Left hindlimb (tissue), 1 donor: ENCODE data around the gene SND1.
"Not testable (repeated sequence)": the region's sequence is repeated elsewhere in the genome, so short reads cannot be mapped to it uniquely, and the experiment has no call there.

Source experiments
- DNase-seq: peaks from one replicate; pipeline ENCODE4 v3.0.0-alpha.2; 2018

SND1 gene

DNA sequence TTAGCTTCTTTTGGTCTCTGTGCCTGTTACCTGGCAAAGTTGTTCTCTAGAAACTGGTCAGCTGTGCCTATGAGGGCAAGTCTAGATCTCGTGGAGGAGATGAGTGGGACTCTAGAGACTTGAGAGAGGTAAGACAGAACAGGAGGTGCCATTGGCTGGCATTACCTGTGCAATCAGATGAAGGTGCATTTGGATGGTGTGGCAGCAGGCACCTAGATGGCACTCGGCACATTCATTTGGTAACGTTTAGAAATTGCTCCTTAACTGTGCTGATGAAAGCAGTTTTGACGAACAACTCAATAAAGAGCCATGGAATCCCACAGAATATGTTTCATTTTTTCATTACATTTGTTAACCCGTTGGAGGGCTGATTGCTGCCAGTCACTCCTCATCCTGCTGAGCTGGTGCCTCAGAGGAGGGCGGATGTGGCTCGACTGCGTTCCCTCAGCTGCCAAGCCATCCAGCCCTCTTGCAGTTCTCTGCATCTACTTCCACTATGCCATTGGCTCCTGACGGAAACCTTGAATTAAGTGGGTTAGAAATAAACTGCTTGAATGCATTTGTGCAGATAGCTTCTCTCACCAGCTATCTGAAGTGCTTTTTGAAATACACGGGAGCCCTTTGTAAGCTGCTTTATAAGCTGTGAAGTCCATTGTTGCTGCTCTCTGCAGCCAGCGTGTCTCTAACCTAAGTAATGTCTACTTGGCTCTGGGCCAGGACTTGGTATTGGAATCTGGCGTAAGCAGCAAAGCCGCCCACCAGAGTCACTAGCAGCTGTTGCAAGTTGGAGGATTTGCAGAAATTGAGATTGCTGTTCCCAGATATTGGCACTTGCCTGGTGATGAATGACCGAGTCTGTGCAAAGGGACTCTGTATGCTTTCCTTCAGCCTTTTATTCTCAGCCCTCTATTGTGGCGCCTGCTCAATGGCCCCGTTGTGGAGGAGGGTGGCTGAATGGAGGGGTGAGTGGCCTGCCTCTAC is 291.8 kb downstream of the SND1 start:
- DNase-seq = peak; percentile 71

DNA sequence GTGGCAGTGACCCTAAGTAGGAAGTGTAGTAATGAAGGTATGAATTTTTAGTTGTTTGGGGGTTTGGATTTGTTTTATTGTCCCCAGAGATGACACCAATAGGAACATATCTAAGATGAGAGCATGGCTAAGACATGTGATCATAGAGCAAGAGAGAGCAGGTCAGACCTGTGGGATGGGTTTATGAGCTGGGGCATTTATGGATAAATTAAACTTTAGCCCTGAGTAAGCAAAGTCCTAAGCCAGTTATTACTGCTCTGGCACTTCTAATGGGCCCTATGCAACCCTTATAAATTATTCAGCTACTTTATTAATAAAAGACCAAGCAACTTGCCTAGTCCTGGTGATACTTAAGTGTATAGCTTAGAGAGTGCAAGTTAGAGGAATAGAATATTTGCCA is 294.1 kb downstream of the SND1 start:
- no peak for DNase-seq

DNA sequence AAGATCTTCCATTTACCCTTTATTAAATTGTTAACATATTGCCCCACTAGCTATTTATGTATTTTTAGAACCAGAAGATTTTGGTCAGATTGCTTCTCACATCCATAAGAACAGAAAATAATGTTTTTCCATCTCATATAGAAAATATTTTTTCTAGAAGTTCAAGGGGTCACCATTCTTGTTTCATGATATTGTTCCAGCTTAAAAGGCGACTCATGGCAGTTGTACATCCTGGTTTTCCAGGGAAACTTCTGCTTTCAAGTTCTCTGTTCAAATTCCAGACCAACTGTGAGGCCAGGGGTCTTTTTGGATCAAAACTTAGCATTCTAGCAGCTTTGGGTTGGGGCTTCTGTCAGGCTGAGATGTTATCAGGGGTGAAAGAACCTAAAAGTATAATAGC is 294.9 kb downstream of the SND1 start:
- no peak for DNase-seq

DNA sequence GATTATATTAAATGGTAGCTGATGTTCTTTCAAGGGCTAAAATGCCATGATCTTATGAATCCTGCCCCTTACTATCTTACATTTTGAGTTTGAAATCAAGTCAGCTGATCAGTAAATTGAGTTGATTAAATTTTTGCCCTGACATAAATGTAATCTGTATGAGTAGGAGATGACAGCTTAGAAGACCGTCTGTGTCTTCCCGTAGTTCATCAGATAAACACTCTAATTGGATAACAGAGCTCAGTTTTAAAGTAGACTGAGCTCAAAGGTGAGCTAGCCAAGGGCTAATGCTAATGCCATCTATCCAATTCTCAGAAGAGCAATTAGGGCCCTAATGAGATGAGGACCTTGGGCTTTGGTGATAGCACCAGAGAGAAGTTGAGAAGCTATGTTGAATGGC is 296.3 kb downstream of the SND1 start:
- no peak for DNase-seq

DNA sequence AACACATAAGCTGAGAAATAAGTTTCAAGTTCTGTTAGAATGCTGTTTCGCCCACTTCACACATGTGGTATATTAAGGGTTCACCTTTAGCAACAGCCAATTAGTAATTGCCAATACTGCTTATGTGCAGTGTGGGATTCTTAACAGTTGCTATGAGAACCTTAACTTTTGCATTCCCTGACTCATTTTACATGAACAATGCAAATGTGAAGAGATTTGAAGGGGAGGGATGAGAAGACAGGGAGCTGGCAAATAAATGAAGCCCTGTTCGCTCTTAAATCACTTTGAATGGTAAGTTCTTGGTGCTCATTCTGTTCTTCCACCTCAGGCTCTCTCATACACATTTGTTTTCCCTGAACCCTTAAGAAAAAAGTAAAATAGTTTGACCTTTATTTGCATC is 296.9 kb downstream of the SND1 start:
- DNase-seq = no peak

DNA sequence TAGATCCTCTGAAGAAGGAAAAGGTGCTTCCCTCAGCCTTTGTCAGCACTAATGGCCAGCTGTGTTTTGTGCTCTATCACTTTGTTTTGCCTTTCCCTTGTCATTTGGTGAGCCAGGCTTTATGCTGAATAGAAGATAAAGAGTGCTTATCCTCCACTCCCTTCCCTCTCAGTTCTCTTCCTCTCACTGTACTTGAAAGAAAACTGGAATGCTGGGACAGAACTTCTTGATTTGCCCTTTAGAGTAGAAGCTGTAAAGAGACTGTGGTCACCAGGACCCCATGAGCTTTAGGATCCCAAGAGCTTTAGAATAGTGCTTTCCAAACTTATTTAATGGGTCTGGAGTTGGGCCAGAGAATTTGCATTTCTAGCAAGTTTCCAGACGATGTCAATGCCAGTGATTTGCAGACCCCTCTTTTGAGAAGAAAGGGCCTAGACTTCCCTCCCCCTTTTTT is 297.8 kb downstream of the SND1 start:
- DNase-seq = no peak

DNA sequence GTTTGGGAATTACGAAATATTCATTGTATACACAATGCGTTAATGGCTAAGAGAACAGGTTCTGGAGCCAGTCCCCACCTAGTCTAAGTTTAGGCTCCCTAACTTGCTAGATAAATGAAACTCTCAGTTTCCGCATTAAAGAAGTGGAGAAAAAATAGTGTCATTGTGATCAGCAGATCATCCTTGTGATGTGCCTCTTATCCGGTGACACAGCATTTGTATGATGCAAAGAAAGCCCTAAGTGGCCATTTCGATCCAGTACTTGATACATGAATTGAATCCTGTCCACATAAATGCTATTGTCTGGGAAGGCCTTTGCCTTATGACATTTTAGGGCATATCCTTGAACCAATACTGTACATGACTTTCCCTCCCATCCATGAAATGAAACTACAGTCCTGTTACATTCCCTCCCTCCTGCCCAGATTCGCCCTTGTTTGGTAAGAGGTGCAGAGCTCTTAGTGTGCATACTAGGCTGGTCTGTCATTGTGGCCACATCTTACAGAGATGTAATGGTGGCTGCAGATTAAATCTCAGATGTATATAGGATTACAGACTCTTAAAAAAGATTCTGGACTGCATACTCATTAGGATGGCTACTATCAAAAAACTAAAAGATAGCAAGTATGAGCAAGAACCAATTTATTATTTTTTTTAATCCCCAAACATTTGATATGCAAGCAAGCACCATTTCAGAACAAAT is 298.4 kb downstream of the SND1 start:
- no peak for DNase-seq

DNA sequence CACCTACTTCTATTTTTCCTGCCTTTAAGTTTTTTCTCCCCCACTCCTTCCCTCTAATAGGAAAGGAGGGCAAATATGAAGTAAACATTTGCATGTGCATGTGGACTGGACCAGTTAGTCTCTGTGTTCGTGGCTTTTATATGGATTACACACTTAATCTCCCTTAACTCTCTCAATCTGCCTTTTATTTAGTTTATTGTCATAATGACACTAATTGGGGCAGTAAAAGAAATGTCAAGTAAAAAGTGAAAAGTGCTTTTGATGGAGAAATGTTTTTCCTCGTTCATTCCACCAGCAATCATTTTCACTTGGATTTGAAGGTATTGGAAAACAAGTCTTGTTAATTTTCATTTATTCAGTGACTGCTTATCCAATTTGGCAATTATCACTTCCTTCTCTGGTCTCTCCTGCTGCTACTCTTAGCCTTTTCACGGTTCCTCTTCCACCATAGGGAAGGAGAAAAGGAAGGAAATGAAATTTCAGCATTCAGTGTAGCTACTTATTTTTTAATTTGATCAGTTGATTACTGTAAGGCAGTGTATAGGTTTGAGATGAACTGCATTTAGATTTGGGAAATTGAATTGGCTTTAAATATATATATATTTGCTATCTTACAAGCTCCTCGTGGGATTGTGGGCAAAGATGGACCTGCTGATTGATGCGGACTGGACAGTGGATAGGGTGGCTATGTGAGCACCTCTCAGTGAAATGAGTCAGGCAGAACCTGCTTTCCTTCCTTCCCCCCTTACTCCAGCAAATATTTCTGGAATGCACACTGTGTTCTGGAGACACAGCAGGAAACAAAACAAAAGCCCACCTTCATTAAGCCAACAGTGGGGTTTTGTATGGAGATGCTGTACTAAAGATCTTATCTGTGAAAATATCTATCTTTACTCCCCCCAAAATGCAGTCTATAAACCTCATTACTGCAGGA is 301.7 kb downstream of the SND1 start:
- DNase-seq = no peak

DNA sequence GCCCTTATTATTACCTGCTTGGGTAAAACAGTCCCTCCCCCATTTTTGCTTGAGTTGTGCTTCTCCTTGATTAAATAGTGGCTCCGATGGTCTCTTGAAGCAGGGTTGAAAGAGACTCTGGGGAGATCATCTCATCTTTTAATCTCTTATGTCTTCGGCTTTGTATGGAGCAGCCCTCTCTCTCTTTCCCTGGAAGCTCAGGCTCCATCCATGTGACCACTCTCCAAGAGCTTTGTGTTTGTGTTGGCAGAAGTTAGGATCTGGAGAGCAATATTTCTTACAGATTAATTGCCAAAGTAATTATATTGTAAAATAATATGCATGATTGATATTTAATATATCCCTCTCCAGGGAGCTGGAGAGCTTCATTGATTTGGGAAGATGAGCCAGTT is 302.4 kb downstream of the SND1 start:
- no peak for DNase-seq

DNA sequence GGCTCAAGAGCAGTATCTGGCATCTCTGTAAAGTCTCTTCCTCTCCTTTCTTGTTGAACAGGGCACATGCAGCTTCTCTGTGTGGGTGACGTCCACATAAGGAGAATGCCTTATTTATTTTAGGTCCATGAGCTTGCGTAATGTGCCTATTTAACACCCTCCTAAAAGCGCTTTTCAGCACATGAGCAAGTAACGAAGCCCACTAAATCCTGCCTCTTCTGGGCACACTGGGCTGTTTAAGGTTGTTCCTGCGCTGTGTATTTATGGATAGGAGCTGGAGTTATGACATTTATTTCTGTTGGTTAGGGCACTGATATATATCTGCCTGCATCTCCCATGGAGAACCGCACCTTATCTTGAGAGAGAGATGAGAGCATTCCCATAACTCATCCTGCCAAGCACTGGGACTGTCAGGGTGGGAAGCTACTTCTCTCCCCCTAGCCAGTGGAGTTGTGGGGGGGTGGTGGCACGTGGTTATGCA is 303.1 kb downstream of the SND1 start:
- no peak for DNase-seq

DNA sequence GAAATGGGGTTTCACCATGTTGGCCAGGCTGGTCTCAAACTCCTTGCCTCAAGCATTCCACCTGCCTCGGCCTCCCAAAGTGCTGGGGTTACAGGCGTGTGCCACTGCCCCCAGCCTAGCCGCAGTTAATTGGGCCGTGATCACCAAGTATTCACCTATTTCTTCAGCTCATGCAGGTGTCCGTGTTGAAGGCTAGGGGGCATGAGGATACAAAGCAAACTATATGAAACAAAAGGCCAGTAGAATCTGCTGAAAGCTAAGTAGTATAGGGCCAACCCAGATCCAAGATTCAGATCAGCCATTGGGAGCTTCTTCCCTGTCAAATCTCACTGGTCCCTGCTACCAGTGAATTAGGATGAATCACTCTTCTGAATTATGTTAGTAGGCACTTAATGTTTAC is 305.9 kb downstream of the SND1 start:
- no peak for DNase-seq

DNA sequence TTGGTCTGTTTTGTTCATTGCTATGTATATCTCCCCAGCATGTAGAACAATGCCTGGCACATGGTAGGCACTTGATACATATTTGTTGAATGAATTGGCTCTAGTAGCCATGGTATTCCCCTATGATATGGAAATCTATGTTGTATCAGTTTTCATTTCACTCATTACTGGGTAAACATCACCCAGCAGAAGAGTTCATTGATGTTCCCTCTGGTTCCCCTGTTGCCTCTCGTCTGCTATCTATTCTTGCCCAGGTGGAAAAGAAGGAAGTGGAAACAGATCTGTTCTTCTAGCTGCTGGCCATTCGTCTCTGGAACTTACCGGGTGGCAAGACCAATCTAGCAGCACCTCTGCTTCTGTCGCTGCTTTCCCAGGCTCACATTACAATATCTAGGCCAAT is 307.8 kb downstream of the SND1 start:
- DNase-seq = no peak

DNA sequence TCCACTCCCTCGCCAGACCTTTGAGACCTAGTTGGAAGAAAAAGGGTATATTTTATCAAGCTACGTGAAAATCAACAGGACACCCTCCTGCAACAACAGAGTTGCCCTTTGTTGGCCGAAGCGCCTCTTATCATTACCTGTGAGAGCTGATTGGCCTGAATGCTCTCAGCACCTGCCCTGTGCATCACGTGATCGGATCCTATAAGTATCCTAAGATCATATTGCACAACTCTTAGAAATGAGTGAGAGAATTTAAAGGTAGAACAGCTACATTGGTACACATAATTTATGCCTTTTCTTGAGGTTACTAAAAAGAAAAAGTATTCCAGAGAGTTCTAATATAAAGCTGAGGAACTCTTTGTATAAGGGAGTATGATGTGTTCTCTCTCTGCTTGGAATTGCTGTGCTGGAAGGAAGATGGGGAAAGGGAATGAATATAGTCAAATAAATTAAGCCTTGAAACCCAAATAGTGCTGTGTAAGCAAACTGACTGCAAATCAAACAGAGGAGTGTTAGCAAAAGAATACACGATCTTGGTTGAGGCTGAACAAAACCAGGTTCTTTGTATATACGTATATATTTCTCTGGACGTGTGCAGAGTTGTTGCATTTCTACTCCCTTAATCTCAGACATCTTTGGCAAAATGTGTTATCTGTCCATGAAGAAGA is 309.9 kb downstream of the SND1 start:
- DNase-seq = no peak

DNA sequence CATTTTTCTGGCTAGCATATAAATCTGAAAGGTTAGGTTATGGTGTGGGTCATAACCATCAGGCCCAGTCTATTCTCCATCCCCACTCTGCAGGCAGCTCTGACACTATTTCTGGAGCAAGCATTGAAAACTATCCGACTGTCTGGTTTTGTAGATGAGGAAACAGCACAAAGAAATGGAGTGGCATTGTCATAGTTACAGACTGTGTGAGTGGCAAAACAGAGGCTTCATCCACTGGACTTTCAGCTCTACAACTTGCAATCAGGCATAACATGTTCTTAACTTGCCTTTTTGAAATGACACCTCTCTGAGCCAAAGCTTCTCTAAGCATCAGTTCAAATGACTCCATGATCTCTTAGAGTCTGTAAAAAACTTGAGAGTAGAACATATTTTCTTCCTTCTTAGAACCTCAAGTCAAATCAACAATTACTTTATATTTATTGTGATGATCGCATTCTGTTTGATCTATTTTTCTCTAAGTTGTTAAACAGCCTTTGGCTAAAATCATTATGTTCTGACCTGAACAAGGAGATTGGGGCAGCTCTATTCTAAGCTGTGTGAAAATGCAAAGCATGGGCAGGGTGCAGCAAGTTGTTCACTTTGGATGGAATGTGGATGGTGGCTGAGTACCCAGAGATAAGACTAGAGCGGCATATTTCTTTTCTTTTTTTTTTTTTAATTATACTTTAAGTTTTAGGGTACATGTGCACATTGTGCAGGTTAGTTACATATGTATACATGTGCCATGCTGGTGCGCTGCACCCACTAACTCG is 310.8 kb downstream of the SND1 start:
- DNase-seq = no peak

DNA sequence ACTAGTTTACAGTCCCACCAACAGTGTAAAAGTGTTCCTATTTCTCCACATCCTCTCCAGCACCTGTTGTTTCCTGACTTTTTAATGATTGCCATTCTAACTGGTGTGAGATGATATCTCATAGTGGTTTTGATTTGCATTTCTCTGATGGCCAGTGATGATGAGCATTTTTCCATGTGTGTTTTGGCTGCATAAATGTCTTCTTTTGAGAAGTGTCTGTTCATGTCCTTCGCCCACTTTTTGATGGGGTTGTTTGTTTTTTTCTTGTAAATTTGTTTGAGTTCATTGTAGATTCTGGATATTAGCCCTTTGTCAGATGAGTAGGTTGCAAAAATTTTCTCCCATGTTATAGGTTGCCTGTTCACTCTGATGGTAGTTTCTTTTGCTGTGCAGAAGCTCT is 311.9 kb downstream of the SND1 start:
- not testable (repeated sequence) for DNase-seq

DNA sequence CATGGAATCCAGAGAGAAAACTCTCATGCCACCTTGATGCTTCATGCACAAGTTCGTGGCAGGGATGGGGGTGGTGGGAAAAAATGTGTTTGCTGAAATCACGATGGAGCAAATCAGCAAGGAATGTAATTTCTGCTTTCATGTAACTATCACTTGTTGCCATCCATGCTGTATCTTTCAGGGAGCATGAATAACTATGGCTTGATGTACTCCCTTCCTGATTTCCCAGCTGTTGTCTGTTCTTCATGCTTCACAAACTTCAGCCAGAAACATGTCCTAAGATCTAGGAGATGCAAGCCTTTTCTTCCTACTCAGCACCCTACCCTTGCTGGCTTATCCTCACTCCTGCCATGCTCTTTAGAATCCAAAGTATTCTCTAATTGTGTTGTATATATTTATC is 315.3 kb downstream of the SND1 start:
- no peak for DNase-seq

DNA sequence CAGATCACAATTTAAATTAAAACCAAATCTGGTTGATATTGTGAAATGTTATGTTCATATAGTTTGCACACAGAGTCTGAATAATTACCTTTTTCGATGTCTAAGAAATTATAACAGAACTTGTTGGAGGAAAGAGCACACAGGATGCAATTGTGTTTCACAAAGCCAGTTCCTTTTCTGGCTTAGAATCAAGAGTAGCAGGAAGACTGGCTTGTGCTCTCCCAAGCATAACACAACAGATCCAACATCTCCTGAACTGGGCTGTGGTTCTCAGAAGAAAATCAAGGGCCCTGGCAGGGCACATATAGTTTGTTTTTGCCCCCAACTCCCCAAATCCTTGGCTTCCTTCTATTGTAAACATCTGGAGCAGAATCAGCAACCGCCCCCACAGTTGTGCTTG is 316.6 kb downstream of the SND1 start:
- no peak for DNase-seq

DNA sequence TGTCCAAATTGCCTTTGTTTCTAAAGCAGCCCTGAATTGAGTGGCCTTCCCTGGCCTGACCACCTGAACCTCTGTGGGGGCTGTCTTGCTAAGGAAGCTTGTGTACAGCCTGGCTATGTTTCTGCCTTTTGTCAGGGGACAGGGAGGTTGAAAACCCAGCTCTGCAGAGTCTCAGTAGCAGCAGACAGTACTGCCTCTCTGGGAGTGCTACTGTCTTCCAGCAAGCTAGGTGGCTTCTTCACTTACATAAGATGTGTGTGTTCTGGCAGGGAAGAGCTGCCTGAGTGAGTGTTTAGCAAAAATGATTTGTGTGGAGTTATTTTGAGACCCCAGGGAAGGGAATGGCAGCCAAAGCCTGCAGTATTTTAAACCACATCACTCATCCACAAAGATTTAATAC is 321.8 kb downstream of the SND1 start:
- no peak for DNase-seq

DNA sequence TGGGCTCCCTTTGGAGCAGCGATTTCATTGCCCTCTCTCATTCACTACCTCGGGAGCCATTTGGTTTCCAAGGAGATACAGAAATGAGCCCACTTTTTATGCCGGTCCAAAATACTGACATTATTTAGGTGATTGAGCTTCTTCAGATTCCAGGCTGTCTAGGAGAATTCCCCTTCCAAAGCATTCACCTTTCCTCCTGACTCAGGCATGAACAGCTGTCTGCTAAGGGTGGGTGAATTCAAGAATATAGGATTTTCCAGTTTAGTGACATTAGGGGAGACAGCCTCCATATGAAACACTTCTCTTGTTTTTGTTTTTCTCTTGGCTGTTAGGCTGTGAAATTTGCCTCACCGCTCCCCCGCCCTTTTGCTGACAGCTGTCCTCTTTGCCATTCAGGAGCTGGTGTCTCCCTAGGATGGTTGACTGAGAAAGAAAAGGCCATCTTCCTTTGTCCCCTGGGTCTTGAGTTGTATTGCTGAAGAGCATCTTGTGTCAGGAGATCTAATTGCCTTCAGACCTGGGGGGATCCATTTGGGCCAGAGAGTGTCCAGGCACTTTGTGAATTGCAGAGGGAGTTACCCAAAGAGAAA is 322.5 kb downstream of the SND1 start:
- no peak for DNase-seq

DNA sequence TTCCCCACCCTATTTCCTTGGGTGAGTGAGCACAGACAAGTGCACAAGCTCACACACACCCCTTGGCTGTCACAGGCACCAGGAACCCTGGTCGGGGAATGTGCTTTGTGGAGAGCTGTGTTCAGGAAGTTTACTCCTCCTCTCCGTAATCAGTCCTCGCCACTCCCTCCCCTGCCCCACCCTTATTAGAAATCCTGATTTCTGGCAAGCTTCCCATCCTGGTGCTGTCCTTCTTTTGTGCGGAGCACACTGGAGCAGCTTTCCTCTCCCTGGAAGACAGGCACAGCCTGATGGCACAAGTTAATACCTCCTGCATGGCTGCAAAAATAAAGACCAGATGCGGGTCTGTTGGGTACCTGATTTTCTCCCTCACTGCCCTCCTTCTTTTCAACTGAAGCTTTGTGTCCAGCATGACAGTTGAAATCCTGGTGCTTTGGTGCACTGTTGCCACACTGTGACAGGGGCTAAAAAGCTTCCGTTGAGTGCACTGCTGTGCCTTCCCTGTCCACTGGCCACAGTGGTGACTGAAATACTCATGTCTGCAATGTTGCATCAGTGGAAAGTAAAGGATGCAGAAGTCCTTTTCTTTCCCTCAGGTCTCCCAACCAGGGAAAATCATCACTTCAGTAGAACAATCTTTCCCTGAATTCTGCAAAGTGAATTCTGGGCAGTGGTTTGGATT is 324.2 kb downstream of the SND1 start:
- no peak for DNase-seq

DNA sequence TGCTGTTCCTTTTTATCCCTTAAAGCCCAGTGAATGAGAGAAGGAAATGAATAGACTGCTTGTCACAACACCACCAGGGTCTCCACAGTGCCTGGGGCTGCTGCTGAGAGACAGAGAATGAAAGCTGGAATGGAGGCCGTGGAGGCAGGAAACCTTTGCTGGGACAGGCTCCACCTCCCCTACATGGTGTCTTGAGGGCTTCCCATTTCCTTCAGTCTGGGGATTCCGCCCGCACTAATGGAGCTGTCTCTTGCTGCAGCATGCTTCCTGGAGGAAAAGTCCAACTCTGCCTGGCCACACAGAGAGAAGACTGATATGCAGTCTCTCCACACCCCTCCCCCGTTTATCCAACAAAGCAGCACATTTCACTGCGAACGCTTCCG is 324.7 kb downstream of the SND1 start:
- no peak for DNase-seq
